Brain microvascular endothelial cell (primary cell): ENCODE results near the gene TRH.

Source experiments
- DNase-seq: peaks from one replicate; pipeline ENCODE4 v3.0.0-alpha.2; 2020
- H3K27ac ChIP-seq: fragments of 250-450 bp; sonication (Bioruptor Pico); 2 replicates; pipeline ENCODE4 v1.5.1; 2020; ENCODE audit warnings: mild to moderate bottlenecking, moderate library complexity
- H3K27me3 ChIP-seq: fragments of 250-450 bp; sonication (Bioruptor Pico); replicated peaks from 2 replicates; pipeline ENCODE4 v1.5.1; 2020; ENCODE audit warnings: mild to moderate bottlenecking
- H3K36me3 ChIP-seq: fragments of 250-450 bp; sonication (Bioruptor Pico); replicated peaks from 2 replicates; pipeline ENCODE4 v1.5.1; 2020; ENCODE audit warnings: mild to moderate bottlenecking
- H3K4me3 ChIP-seq: 2 replicates; pipeline ENCODE4 v1.5.1; 2011; ENCODE audit warnings: low read depth, mild to moderate bottlenecking, control low read depth, low read length, moderate library complexity
- CTCF ChIP-seq: IDR thresholded peaks from 2 replicates; pipeline ENCODE4 v1.5.1; 2011; ENCODE audit warnings: low read depth, mild to moderate bottlenecking, moderate library complexity, low read length, control low read depth, inconsistent platforms; ENCODE audit errors: missing control alignments
- in situ Hi-C: cut with HindIII; loops from 2 replicates; pipeline ENCODE4 v1.10.0; 2017; ENCODE audit warnings: low sequenced_read_pairs, low pct_ligation_motif_present

The TRH gene

GRCh38 chr3:129937717-129938116 lies 36.8 kb upstream of the TRH start:
- Histone ChIP-seq H3K27me3 (no peaks in the 10 kb centered on the region), H3K4me3 (no peak overlapping the region), H3K27ac (no peak overlapping the region), H3K36me3 (no peaks in the 10 kb centered on the region)
- TF ChIP-seq CTCF: no peak
- in situ Hi-C loops: no loop called here
- no peak for DNase-seq

- TF ChIP-seq CTCF: no peak
- no peaks in the 10 kb centered on the region for H3K36me3 ChIP-seq
- no peaks in the 10 kb centered on the region for H3K27me3 ChIP-seq
- no peak for DNase-seq
- H3K4me3 ChIP-seq: no peak overlapping the region
- in situ Hi-C loops: no loop called here
- H3K27ac ChIP-seq: no peak overlapping the region
Measured at GRCh38 chr3:129938140-129938930, 36.2 kb upstream of the TRH start.

- no peak for TF ChIP-seq CTCF
- H3K4me3 ChIP-seq: no peak overlapping the region
- H3K27ac ChIP-seq: no peak overlapping the region
- no peaks in the 10 kb centered on the region for H3K36me3 ChIP-seq
- peaks cover 2% of the 10 kb centered on the region for H3K27me3 ChIP-seq
- in situ Hi-C loops: no loop called here
- DNase-seq: no peak
Measured at GRCh38 chr3:129940086-129940485, 34.4 kb upstream of the TRH start.

GRCh38 chr3:129942296-129942695 lies 32.2 kb upstream of the TRH start:
- Histone ChIP-seq H3K27ac (no peak overlapping the region), H3K36me3 (no peaks in the 10 kb centered on the region), H3K4me3 (no peak overlapping the region), H3K27me3 (peaks cover 2% of the 10 kb centered on the region)
- DNase-seq: peak; percentile 50
- peak; percentile 81 for TF ChIP-seq CTCF
- in situ Hi-C loops: no loop called here

GRCh38 chr3:129943020-129943419 lies 31.5 kb upstream of the TRH start:
- DNase-seq: no peak
- in situ Hi-C loops: no loop called here
- no peaks in the 10 kb centered on the region for H3K36me3 ChIP-seq
- H3K27ac ChIP-seq: no peak overlapping the region
- no peak for TF ChIP-seq CTCF
- H3K27me3 ChIP-seq: peaks cover 2% of the 10 kb centered on the region
- no peak overlapping the region for H3K4me3 ChIP-seq

GRCh38 chr3:129944709-129945108 lies 29.8 kb upstream of the TRH start:
- Histone ChIP-seq H3K4me3 (no peak overlapping the region), H3K36me3 (no peaks in the 10 kb centered on the region), H3K27ac (no peak overlapping the region), H3K27me3 (peaks cover 2% of the 10 kb centered on the region)
- no peak for DNase-seq
- in situ Hi-C loops: no loop called here
- no peak for TF ChIP-seq CTCF
